GM12892 (cell line): ENCODE results near the gene TULP4.
"Not testable (repeated sequence)": the region's sequence is repeated elsewhere in the genome, so short reads cannot be mapped to it uniquely, and the experiment has no call there.

Source experiments
- POLR2A ChIP-seq: IDR thresholded peaks from 2 replicates; pipeline ENCODE4 v1.6.1; 2011; ENCODE audit warnings: low read depth, low read length, control low read depth
- POLR2AphosphoS5 ChIP-seq: IDR thresholded peaks from 2 replicates; pipeline ENCODE4 v1.6.1; 2011; ENCODE audit warnings: low read depth, low read length, control low read depth

GRCh38 chr6:158301561-158301960, 10.7 kb upstream of the TULP4 start:
- TF ChIP-seq POLR2A, POLR2AphosphoS5: not testable (repeated sequence)
